Spleen (tissue), 11 donors: ENCODE results near the gene SLC34A1. TPM values are rescaled to one million over a fixed set of nuclear protein-coding genes. Genes with fewer than 3 reads are reported as not detected.

Experiments used
- DNase-seq: peaks from one replicate; pipeline ENCODE4 v3.0.0-alpha.2; 2020
- H3K27ac ChIP-seq, 8 donors: fragments of 200-600 bp; sonication (generic) in 7 of 8; 1 replicate in 4 of 8; 2 replicates in 4 of 8; pipeline versions ENCODE4 v1.5.0 to v1.8.0; 2016 to 2021; ENCODE audit warnings: inconsistent platforms in 4 of 8, mild to moderate bottlenecking in 4 of 8, moderate library complexity in 1 of 8
- H3K27me3 ChIP-seq, 7 donors: fragments of 200-600 bp; sonication (generic) in 6 of 7; replicated peaks in 1 of 7; 1 replicate in 4 of 7; 2 replicates in 3 of 7; pipeline versions ENCODE4 v1.5.0 to v1.8.0; 2016 to 2021; ENCODE audit warnings: inconsistent platforms in 3 of 7, mild to moderate bottlenecking in 1 of 7
- H3K36me3 ChIP-seq, 6 donors: fragments of 200-600 bp; sonication (generic) in 5 of 6; 1 replicate in 4 of 6; 2 replicates in 2 of 6; pipeline versions ENCODE4 v1.5.0 to v1.8.0; 2016 to 2021; ENCODE audit warnings: inconsistent platforms in 2 of 6
- H3K4me1 ChIP-seq, 6 donors: fragments of 200-600 bp; sonication (generic) in 5 of 6; 1 replicate in 3 of 6; 2 replicates in 3 of 6; pipeline versions ENCODE4 v1.5.0 to v1.8.0; 2016 to 2021; ENCODE audit warnings: inconsistent platforms in 3 of 6
- H3K4me3 ChIP-seq, 8 donors: fragments of 200-600 bp; sonication (generic) in 7 of 8; 1 replicate in 4 of 8; 2 replicates in 4 of 8; pipeline versions ENCODE4 v1.5.0 to v1.8.0; 2016 to 2021; ENCODE audit warnings: inconsistent platforms in 4 of 8, mild to moderate bottlenecking in 4 of 8, moderate library complexity in 2 of 8
- H3K9me3 ChIP-seq, 8 donors: fragments of 200-600 bp; sonication (generic) in 7 of 8; 1 replicate in 4 of 8; 2 replicates in 4 of 8; pipeline versions ENCODE4 v1.5.0 to v1.8.0; 2016 to 2021; ENCODE audit warnings: inconsistent platforms in 4 of 8
- CTCF ChIP-seq, 11 experiments: fragments of 200-600 bp in 7 of 11; fragments of 450-650 bp in 4 of 11; sonication (generic) in 4 of 11; IDR thresholded peaks in 8 of 11; conservative IDR thresholded peaks in 3 of 11; 1 replicate in 7 of 11; 2 replicates in 4 of 11; pipeline versions ENCODE4 v1.4.0 to v1.8.0; 2016 to 2021; ENCODE audit warnings: antibody characterized with exemption in 11 of 11, inconsistent platforms in 4 of 11, mild to moderate bottlenecking in 1 of 11
- POLR2A ChIP-seq, 3 donors: fragments of 450-650 bp; IDR thresholded peaks; one replicate each; pipeline ENCODE4 v1.5.1; 2017; ENCODE audit warnings: antibody characterized with exemption in 3 of 3, mild to moderate bottlenecking in 1 of 3
- POLR2AphosphoS5 ChIP-seq, 3 donors: sonication (generic); formaldehyde crosslinking; IDR thresholded peaks; one replicate each; pipeline ENCODE4 v1.5.1; 2017; ENCODE audit warnings: antibody characterized with exemption in 3 of 3
- WGBS, 5 donors: extraction: QIAGEN DNeasy Blood & Tissue Kit in 3 of 5; methylation state at CpG; one replicate each; pipeline versions ENCODE4 v1.1.5 to v1.1.7; 2013 to 2018; 5-methylcytosine and 5-hydroxymethylcytosine counted together
- intact Hi-C: fragments of 100-400 bp; cut with DNase I; formaldehyde crosslinking; loops from one replicate; pipeline ENCODE4 v1.15.0; 2023; ENCODE audit warnings: low total_unique reads
- polyA plus RNA-seq, 3 donors: library from polyadenylated mRNA; stranded (reverse); fragments of 200-250 nt; gene quantifications; one replicate each; pipeline ENCODE4 v1.2.1, GENCODE V29; 2013
- total RNA-seq, 7 donors: library from RNA; depleted of rRNA in 3 of 7; stranded (reverse); fragments of >200 nt in 3 of 7; fragmentation: NEBNext Ultra II Directional in 4 of 7; extraction: Animal tissue kit (Norgen Biotek cat#: 25700) in 4 of 7; gene quantifications; one replicate each; pipeline versions ENCODE4 v1.1.0 to v1.2.1, GENCODE V29; 2016 to 2021
- donor health status: healthy with polysubstance abuse.
- donor health status: DM: no; HTN: no; CAD: no; lungs with moderate emphysema.
- donor health status: DM: no; HTN: no; CAD: no.
- donor health status: Bipolar disorder and iron deficiency.
- donor health status: healthy.
- donor health status: DM: no; HTN: no; CAD: no.
- donor health status: DM: yes; HTN: yes; CAD: no.

SLC34A1 gene
- total and polyA plus RNA-seq, 10 donors = 0.02 to 0.77 (median 0.14) TPM; not detected in 3

GRCh38 chr5:177399997-177400868 is 16.0 kb downstream of the SLC34A1 start, which contains the start of gene PFN3:
Gene PFN3, minus strand, starts transcription at chr5:177400661. Its CDS starts 85 bp downstream, at chr5:177400576.
- Histone ChIP-seq H3K4me1 (peaks cover 28 to 45% (median 37%) of the 10 kb centered on the region in 6 donors), H3K4me3 (peak within 1 kb of the TSS in 1 of 8 donors; percentile 17), H3K9me3 (no peaks in the 10 kb centered on the region), H3K36me3 (no peaks in the 10 kb centered on the region), H3K27ac (no peak within 1 kb of the TSS), H3K27me3 (peaks cover 0 to 84% (median 48%) of the 10 kb centered on the region in 7 donors)
- TF ChIP-seq POLR2A (IDR thresholded peaks at IDR 0.05) = no peak
- no peak for TF ChIP-seq CTCF (IDR thresholded peaks at IDR 0.05 in 8 of 11, conservative IDR thresholded peaks at IDR 0.05 in 3 of 11)
- TF ChIP-seq POLR2AphosphoS5 (IDR thresholded peaks at IDR 0.05) = no peak
- no peak for DNase-seq
- intact Hi-C loops = loop anchor here (5.0 kb wide), 1 partner anchor 52 kb away; no protein-coding TSS in a partner anchor
- WGBS, 5 donors = 45 to 68% (median 54%) methylated on average over 49 to 92 of the region's 92 CpGs

GRCh38 chr5:177402271-177403043 is 18.2 kb downstream of the SLC34A1 start:
- DNase-seq = peak; percentile 87
- intact Hi-C loops = loop anchor here (5.0 kb wide), 1 partner anchor 50 kb away; no protein-coding TSS in a partner anchor
- Histone ChIP-seq H3K4me1 (peaks cover 33 to 61% (median 51%) of the 10 kb centered on the region in 6 donors), H3K36me3 (no peaks in the 10 kb centered on the region), H3K27me3 (peaks cover 0 to 66% (median 48%) of the 10 kb centered on the region in 7 donors), H3K9me3 (no peaks in the 10 kb centered on the region), H3K27ac (no peak overlapping the region), H3K4me3 (peak overlapping the region in 7 of 8 donors; percentile 47 to 86 (median 61))
- WGBS, 5 donors = 13 to 24% (median 17%) methylated on average over 24 to 49 of the region's 49 CpGs
- TF ChIP-seq CTCF (IDR thresholded peaks at IDR 0.05 in 8 of 11, conservative IDR thresholded peaks at IDR 0.05 in 3 of 11) (peak in 9 of 11 experiments; percentile 4 to 55 (median 27)), POLR2AphosphoS5 (IDR thresholded peaks at IDR 0.05) (peak in 2 of 3 donors; percentile 55 to 61), POLR2A (IDR thresholded peaks at IDR 0.05) (no peak)

- WGBS, 5 donors = 1 to 3% (median 2%) methylated on average over 29 to 61 of the region's 61 CpGs
- peak; percentile 89 for DNase-seq
- intact Hi-C loops = loop anchor here (5.0 kb wide), 1 partner anchor 49 kb away; no protein-coding TSS in a partner anchor
- Histone ChIP-seq H3K4me1 (peaks cover 33 to 61% (median 51%) of the 10 kb centered on the region in 6 donors), H3K27ac (peak overlapping the region in 4 of 8 donors; percentile 57 to 84 (median 76)), H3K9me3 (no peaks in the 10 kb centered on the region), H3K4me3 (peak overlapping the region; percentile 46 to 86 (median 60)), H3K27me3 (peaks cover 0 to 59% (median 43%) of the 10 kb centered on the region in 7 donors), H3K36me3 (no peaks in the 10 kb centered on the region)
- TF ChIP-seq CTCF (IDR thresholded peaks at IDR 0.05 in 8 of 11, conservative IDR thresholded peaks at IDR 0.05 in 3 of 11) (no peak), POLR2AphosphoS5 (IDR thresholded peaks at IDR 0.05) (no peak), POLR2A (IDR thresholded peaks at IDR 0.05) (no peak)
Observed at GRCh38 chr5:177403102-177403791, 19.0 kb downstream of the SLC34A1 start.
